Measurements from ENCODE around the gene NFE2L2. TPM values are rescaled to one million over a fixed set of nuclear protein-coding genes. Genes with fewer than 3 reads are reported as not detected.

Gene NFE2L2
- total and polyA plus RNA-seq, 2 experiments from 2014 or later, result 35.0 to 39.1 TPM

GRCh38 chr2:177207101-177207500 is 57.4 kb downstream of the NFE2L2 start:
- Mint-ChIP-seq H3K36me3 (ENCODE audit: low read depth) (peaks cover 3% of the 10 kb centered on the region; the same call in 1 of the 3 replicates), H3K9me3 (peaks cover under 1% of the 10 kb centered on the region; the same call in 1 of the 3 replicates), H3K27ac (no peak overlapping the region), H3K4me1 (peaks cover 39% of the 10 kb centered on the region), H3K27me3 (ENCODE audit: insufficient read depth, low read depth, poor library complexity) (peaks cover 7% of the 10 kb centered on the region), H3K4me3 (no peak overlapping the region)
- DNase-seq (ENCODE audit: low spot score), result no peak
- H3K9me2 ChIP-seq (ENCODE audit: insufficient read depth), result no peaks in the 10 kb centered on the region
- no peaks in the 10 kb centered on the region for H3K36me3 ChIP-seq (ENCODE audit: insufficient read depth)
- peaks cover 11% of the 10 kb centered on the region for H3K79me2 ChIP-seq (replicated peaks; ENCODE audit: insufficient read depth)
- no peak for ATAC-seq
- 0 out of 2 replicates have a peak, but pooled peaks cover 3% of the 10 kb centered on the region for H3F3A ChIP-seq (replicated peaks; ENCODE audit: low read depth)
- peaks cover 21% of the 10 kb centered on the region for H3K4me1 ChIP-seq (ENCODE audit: insufficient read depth)
- H2AFZ ChIP-seq, result no peak overlapping the region
- TF ChIP-seq ZNF462 (CRISPR knock-in tag; IDR thresholded peaks at IDR 0.05) (no peak), STAT1 (IDR thresholded peaks at IDR 0.05; ENCODE audit: unreplicated experiment) (no peak), CTCF (conservative IDR thresholded peaks at IDR 0.05; ENCODE audit: low read depth in 2 of 2) (no peak), ETS1 (IDR thresholded peaks at IDR 0.05) (no peak), EZH2phosphoT487 (IDR thresholded peaks at IDR 0.05; ENCODE audit: unreplicated experiment) (no peak), ZNF331 (CRISPR knock-in tag; IDR thresholded peaks at IDR 0.05; ENCODE audit: low read depth) (no peak), JUNB (IDR thresholded peaks at IDR 0.05; ENCODE audit: unreplicated experiment) (no peak), REST (IDR thresholded peaks at IDR 0.05; ENCODE audit: unreplicated experiment) (no peak), EZH2 (IDR thresholded peaks at IDR 0.05; ENCODE audit: low read depth, unreplicated experiment) (no peak), ZNF114 (CRISPR knock-in tag; IDR thresholded peaks at IDR 0.05) (no peak), POLR2AphosphoS5 (IDR thresholded peaks at IDR 0.05; ENCODE audit: low read depth) (no peak), NANOG (IDR thresholded peaks at IDR 0.05; ENCODE audit: borderline replicate concordance) (no peak)
- peaks cover 16% of the 10 kb centered on the region; the same call in 1 of the 2 replicates for H3K27me3 ChIP-seq (ENCODE audit: insufficient read depth)
- H3K27ac ChIP-seq (ENCODE audit: low read depth), result no peak overlapping the region
- no peak overlapping the region for H3K4me2 ChIP-seq
- no peak overlapping the region for H3K4me3 ChIP-seq
- H4K20me1 ChIP-seq (replicated peaks; ENCODE audit: insufficient read depth), result no peaks in the 10 kb centered on the region

Measured in GM23338 (cell line).